ENCODE results near the gene ATPAF1.
"Not testable (repeated sequence)": the region's sequence is repeated elsewhere in the genome, so short reads cannot be mapped to it uniquely, and the experiment has no call there.

The ATPAF1 gene

GRCh38 chr1:46672696-46673095 lies 4.5 kb upstream of the ATPAF1 start:
- Histone ChIP-seq H3K36me3 (ENCODE audit: control insufficient read depth in 4 of 4, insufficient read depth in 4 of 4, low read length in 3 of 4) (peaks cover 3 to 40% (median 11%) of the 10 kb centered on the region in 4 experiments), H3K27ac (ENCODE audit: insufficient read depth in 1 of 2, low read depth in 1 of 2, low read length in 2 of 2, poor library complexity in 1 of 2, severe bottlenecking in 2 of 2) (no peak overlapping the region), H3K27me3 (replicated peaks in 2 of 5; ENCODE audit: control insufficient read depth in 4 of 5, insufficient read depth in 5 of 5, low read length in 4 of 5) (no peaks in the 10 kb centered on the region), H3K4me1 (ENCODE audit: control extremely low read depth in 1 of 4, control insufficient read depth in 4 of 4, insufficient read depth in 4 of 4, low read length in 3 of 4) (peaks cover 0 to 13% (median under 1%) of the 10 kb centered on the region in 4 experiments), H3K4me3 (ENCODE audit: control insufficient read depth in 1 of 7, extremely low read depth in 1 of 7, insufficient read depth in 4 of 7, low read depth in 2 of 7, low read length in 6 of 7) (no peak overlapping the region), H3K9me3 (ENCODE audit: control extremely low read depth in 1 of 5, control insufficient read depth in 4 of 5, insufficient read depth in 2 of 5, low read depth in 1 of 5, low read length in 4 of 5) (no peaks in the 10 kb centered on the region)
- WGBS (ENCODE audit: insufficient coverage), result 100% methylated on average over 7 of the region's 8 CpGs
- DNase-seq, result no peak
- POLR2A ChIA-PET, result no interaction called here
- CTCF ChIA-PET, result interaction anchor here (1.2 kb wide), 1 partner anchor 124 kb away, joined by 3 read pairs; no protein-coding TSS in a partner anchor

DNA sequence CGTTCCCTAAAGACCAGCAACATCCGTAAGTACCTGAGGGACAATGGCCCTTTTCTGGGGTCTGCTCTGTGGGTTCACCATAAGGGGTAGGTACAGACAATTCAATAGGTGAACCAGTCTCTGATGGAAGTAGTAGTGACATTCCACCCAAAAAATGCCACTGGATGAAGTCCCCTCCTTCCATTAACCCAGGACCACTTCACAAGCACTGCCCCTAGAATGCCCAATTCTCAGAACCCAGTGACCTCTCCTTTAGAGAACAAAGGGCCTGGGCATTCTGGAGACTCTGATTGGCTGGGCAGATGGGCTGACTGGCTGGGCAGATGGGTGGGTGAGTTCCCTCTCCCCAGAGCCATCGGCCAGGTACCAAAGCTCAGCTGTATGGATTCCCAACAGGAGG lies 3.4 kb upstream of the ATPAF1 start, which contains the start of gene TEX38:
TEX38 (plus strand) TSS at position 301 of the 400 bp plus-strand sequence; CDS start at position 382, 81 bp downstream.
- H3K9me3 ChIP-seq (ENCODE audit: control extremely low read depth in 1 of 5, control insufficient read depth in 4 of 5, insufficient read depth in 2 of 5, low read depth in 1 of 5, low read length in 4 of 5), result no peaks in the 10 kb centered on the region

GRCh38 chr1:46670134-46670533 lies 2.0 kb upstream of the ATPAF1 start:
- DNase-seq, result no peak
- Histone ChIP-seq H3K4me1 (ENCODE audit: control extremely low read depth in 1 of 4, control insufficient read depth in 4 of 4, insufficient read depth in 4 of 4, low read length in 3 of 4) (peaks cover 4 to 18% (median 9%) of the 10 kb centered on the region in 4 experiments), H3K27ac (ENCODE audit: insufficient read depth in 1 of 2, low read depth in 1 of 2, low read length in 2 of 2, poor library complexity in 1 of 2, severe bottlenecking in 2 of 2) (no peak overlapping the region), H3K36me3 (ENCODE audit: control insufficient read depth in 4 of 4, insufficient read depth in 4 of 4, low read length in 3 of 4) (peaks cover 0 to 22% (median 4%) of the 10 kb centered on the region in 4 experiments), H3K27me3 (replicated peaks in 2 of 5; ENCODE audit: control insufficient read depth in 4 of 5, insufficient read depth in 5 of 5, low read length in 4 of 5) (no peaks in the 10 kb centered on the region), H3K9me3 (ENCODE audit: control extremely low read depth in 1 of 5, control insufficient read depth in 4 of 5, insufficient read depth in 2 of 5, low read depth in 1 of 5, low read length in 4 of 5) (no peaks in the 10 kb centered on the region), H3K4me3 (ENCODE audit: control insufficient read depth in 1 of 7, extremely low read depth in 1 of 7, insufficient read depth in 4 of 7, low read depth in 2 of 7, low read length in 6 of 7) (no peak overlapping the region)
- 90% methylated on average over 1 of the region's 1 CpG for WGBS (ENCODE audit: insufficient coverage)
- ChIA-PET CTCF (interaction anchor here (1.0 kb wide), 1 partner anchor 109 kb away, joined by 3 read pairs; no protein-coding TSS in a partner anchor), POLR2A (no interaction called here)

More for the DNA sequence above, 3.4 kb upstream of the ATPAF1 start, which contains the start of gene TEX38:
- WGBS (ENCODE audit: insufficient coverage), result 94% methylated on average over 3 of the region's 3 CpGs
- Histone ChIP-seq H3K4me1 (ENCODE audit: control extremely low read depth in 1 of 4, control insufficient read depth in 4 of 4, insufficient read depth in 4 of 4, low read length in 3 of 4) (peaks cover 4 to 25% (median 9%) of the 10 kb centered on the region in 4 experiments), H3K4me3 (ENCODE audit: control insufficient read depth in 1 of 7, extremely low read depth in 1 of 7, insufficient read depth in 4 of 7, low read depth in 2 of 7, low read length in 6 of 7) (no peak within 1 kb of the TSS), H3K27me3 (replicated peaks in 2 of 5; ENCODE audit: control insufficient read depth in 4 of 5, insufficient read depth in 5 of 5, low read length in 4 of 5) (no peaks in the 10 kb centered on the region), H3K27ac (ENCODE audit: insufficient read depth in 1 of 2, low read depth in 1 of 2, low read length in 2 of 2, poor library complexity in 1 of 2, severe bottlenecking in 2 of 2) (no peak within 1 kb of the TSS), H3K36me3 (ENCODE audit: control insufficient read depth in 4 of 4, insufficient read depth in 4 of 4, low read length in 3 of 4) (peaks cover 0 to 31% (median 7%) of the 10 kb centered on the region in 4 experiments)
- ChIA-PET CTCF (interaction anchor here (0.6 kb wide), 1 partner anchor 80 kb away, joined by 3 read pairs; no protein-coding TSS in a partner anchor), POLR2A (no interaction called here)
- no peak for DNase-seq

GRCh38 chr1:46665983-46666382 lies 2.2 kb downstream of the ATPAF1 start:
- CTCF ChIA-PET, result interaction anchor here (1.7 kb wide), 1 partner anchor 48 kb away, joined by 3 read pairs; no protein-coding TSS in a partner anchor
- Histone ChIP-seq H3K9me3 (ENCODE audit: control extremely low read depth in 1 of 5, control insufficient read depth in 4 of 5, insufficient read depth in 2 of 5, low read depth in 1 of 5, low read length in 4 of 5) (no peaks in the 10 kb centered on the region), H3K4me1 (ENCODE audit: control extremely low read depth in 1 of 4, control insufficient read depth in 4 of 4, insufficient read depth in 4 of 4, low read length in 3 of 4) (peaks cover 4 to 18% (median 9%) of the 10 kb centered on the region in 4 experiments), H3K27me3 (replicated peaks in 2 of 5; ENCODE audit: control insufficient read depth in 4 of 5, insufficient read depth in 5 of 5, low read length in 4 of 5) (no peaks in the 10 kb centered on the region), H3K4me3 (ENCODE audit: control insufficient read depth in 1 of 7, extremely low read depth in 1 of 7, insufficient read depth in 4 of 7, low read depth in 2 of 7, low read length in 6 of 7) (no peak overlapping the region), H3K36me3 (ENCODE audit: control insufficient read depth in 4 of 4, insufficient read depth in 4 of 4, low read length in 3 of 4) (peaks cover 0 to 20% (median 12%) of the 10 kb centered on the region in 4 experiments), H3K27ac (ENCODE audit: insufficient read depth in 1 of 2, low read depth in 1 of 2, low read length in 2 of 2, poor library complexity in 1 of 2, severe bottlenecking in 2 of 2) (no peak overlapping the region)
- 100% methylated on average over 1 of the region's 2 CpGs for WGBS (ENCODE audit: insufficient coverage)
- no peak for DNase-seq
- POLR2A ChIA-PET, result no interaction called here

GRCh38 chr1:46662919-46663318 lies 5.2 kb downstream of the ATPAF1 start:
- H3K9me3 ChIP-seq (ENCODE audit: control extremely low read depth in 1 of 5, control insufficient read depth in 4 of 5, insufficient read depth in 2 of 5, low read depth in 1 of 5, low read length in 4 of 5); H3K27ac ChIP-seq (ENCODE audit: insufficient read depth in 1 of 2, low read depth in 1 of 2, low read length in 2 of 2, poor library complexity in 1 of 2, severe bottlenecking in 2 of 2); H3K27me3 ChIP-seq (replicated peaks in 2 of 5; ENCODE audit: control insufficient read depth in 4 of 5, insufficient read depth in 5 of 5, low read length in 4 of 5); H3K4me3 ChIP-seq (ENCODE audit: control insufficient read depth in 1 of 7, extremely low read depth in 1 of 7, insufficient read depth in 4 of 7, low read depth in 2 of 7, low read length in 6 of 7); DNase-seq; POLR2A ChIA-PET: not testable (repeated sequence)
- H3K4me1 ChIP-seq (ENCODE audit: control extremely low read depth in 1 of 4, control insufficient read depth in 4 of 4, insufficient read depth in 4 of 4, low read length in 3 of 4), result peaks cover 4 to 13% (median 9%) of the 10 kb centered on the region in 4 experiments
- H3K36me3 ChIP-seq (ENCODE audit: control insufficient read depth in 4 of 4, insufficient read depth in 4 of 4, low read length in 3 of 4), result peaks cover 2 to 26% (median 13%) of the 10 kb centered on the region in 4 experiments
- no CpG with 5 or more reads among the region's 5 CpGs for WGBS (ENCODE audit: insufficient coverage)
- CTCF ChIA-PET, result interaction anchor here (1.0 kb wide), 1 partner anchor 14 kb away, joined by 3 read pairs; no protein-coding TSS in a partner anchor

- peaks cover 18 to 48% (median 24%) of the 10 kb centered on the region in 4 experiments for H3K36me3 ChIP-seq (ENCODE audit: control insufficient read depth in 4 of 4, insufficient read depth in 4 of 4, low read length in 3 of 4)
- DNase-seq; H3K4me3 ChIP-seq (ENCODE audit: control insufficient read depth in 1 of 7, extremely low read depth in 1 of 7, insufficient read depth in 4 of 7, low read depth in 2 of 7, low read length in 6 of 7); H3K9me3 ChIP-seq (ENCODE audit: control extremely low read depth in 1 of 5, control insufficient read depth in 4 of 5, insufficient read depth in 2 of 5, low read depth in 1 of 5, low read length in 4 of 5); H3K4me1 ChIP-seq (ENCODE audit: control extremely low read depth in 1 of 4, control insufficient read depth in 4 of 4, insufficient read depth in 4 of 4, low read length in 3 of 4); POLR2A ChIA-PET; H3K27me3 ChIP-seq (replicated peaks in 2 of 5; ENCODE audit: control insufficient read depth in 4 of 5, insufficient read depth in 5 of 5, low read length in 4 of 5); H3K27ac ChIP-seq (ENCODE audit: insufficient read depth in 1 of 2, low read depth in 1 of 2, low read length in 2 of 2, poor library complexity in 1 of 2, severe bottlenecking in 2 of 2): not testable (repeated sequence)
- CTCF ChIA-PET, result interaction anchor here (1.0 kb wide), 1 partner anchor 16 kb away, joined by 3 read pairs; no protein-coding TSS in a partner anchor
- 100% methylated on average over 4 of the region's 5 CpGs for WGBS (ENCODE audit: insufficient coverage)
Observed at GRCh38 chr1:46660116-46660515, 8.0 kb downstream of the ATPAF1 start.

DNA sequence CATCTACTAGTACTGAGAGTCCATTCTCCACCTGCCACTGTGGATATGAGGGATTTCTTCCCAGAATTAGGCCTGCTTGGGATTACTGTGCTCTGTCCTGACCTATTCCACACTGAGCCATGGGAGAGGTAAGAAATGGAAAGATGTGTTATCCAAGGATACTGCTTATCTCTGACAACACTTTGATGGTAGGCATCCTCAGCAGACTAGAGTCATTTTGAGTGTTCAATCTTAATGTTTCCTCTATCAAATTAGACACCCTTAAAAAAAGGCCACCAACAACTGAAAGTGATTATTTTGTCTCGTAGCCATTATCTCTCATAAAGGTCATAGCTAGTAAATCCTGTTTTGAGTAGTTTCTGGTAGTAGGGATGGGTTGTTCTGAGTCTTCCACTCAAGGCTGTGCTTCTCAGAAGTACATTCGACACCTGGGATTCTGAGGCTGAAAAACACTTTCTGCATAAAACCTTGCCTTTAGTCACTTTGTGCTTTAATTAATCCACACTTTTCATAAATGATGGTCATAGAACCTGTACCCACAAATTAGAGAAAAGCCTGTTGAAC lies 8.8 kb downstream of the ATPAF1 start:
- Histone ChIP-seq H3K9me3 (ENCODE audit: control extremely low read depth in 1 of 5, control insufficient read depth in 4 of 5, insufficient read depth in 2 of 5, low read depth in 1 of 5, low read length in 4 of 5) (no peaks in the 10 kb centered on the region), H3K27me3 (replicated peaks in 2 of 5; ENCODE audit: control insufficient read depth in 4 of 5, insufficient read depth in 5 of 5, low read length in 4 of 5) (no peaks in the 10 kb centered on the region), H3K4me3 (ENCODE audit: control insufficient read depth in 1 of 7, extremely low read depth in 1 of 7, insufficient read depth in 4 of 7, low read depth in 2 of 7, low read length in 6 of 7) (no peak overlapping the region), H3K36me3 (ENCODE audit: control insufficient read depth in 4 of 4, insufficient read depth in 4 of 4, low read length in 3 of 4) (peaks cover 15 to 45% (median 22%) of the 10 kb centered on the region in 4 experiments), H3K27ac (ENCODE audit: insufficient read depth in 1 of 2, low read depth in 1 of 2, low read length in 2 of 2, poor library complexity in 1 of 2, severe bottlenecking in 2 of 2) (no peak overlapping the region), H3K4me1 (ENCODE audit: control extremely low read depth in 1 of 4, control insufficient read depth in 4 of 4, insufficient read depth in 4 of 4, low read length in 3 of 4) (no peaks in the 10 kb centered on the region)
- ChIA-PET CTCF (interaction anchor here (1.0 kb wide), 1 partner anchor 15 kb away, joined by 3 read pairs; no protein-coding TSS in a partner anchor), POLR2A (no interaction called here)
- 80% methylated on average over 1 of the region's 2 CpGs for WGBS (ENCODE audit: insufficient coverage)
- DNase-seq, result no peak
